Right lobe of liver (tissue), 6 donors: ENCODE results near the gene GFRA1. TPM values are rescaled to one million over a fixed set of nuclear protein-coding genes. Genes with fewer than 3 reads are reported as not detected.

Source experiments
- ATAC-seq, 4 donors: fragments of 200-7000 bp; cut with Tn5 transposase; one replicate each; pipeline ENCODE4 v1.9.1; 2020; ENCODE audit warnings: mild to moderate bottlenecking in 4 of 4, moderate library complexity in 4 of 4
- DNase-seq, 3 donors: peaks; one replicate each; pipeline ENCODE4 v3.0.0-alpha.2; 2020
- H3K27ac ChIP-seq, 3 donors: fragments of 200-600 bp; one replicate each; pipeline ENCODE4 v1.8.0; 2022
- H3K27me3 ChIP-seq, 2 donors: fragments of 200-600 bp; one replicate each; pipeline ENCODE4 v1.8.0; 2022
- H3K36me3 ChIP-seq, 4 donors: fragments of 200-600 bp; sonication (generic) in 1 of 4; one replicate each; pipeline versions ENCODE4 v1.5.1 to v1.8.0; 2017 to 2022; ENCODE audit warnings: control low read depth in 1 of 4
- H3K4me1 ChIP-seq, 4 donors: fragments of 200-600 bp; sonication (generic) in 1 of 4; one replicate each; pipeline versions ENCODE4 v1.5.1 to v1.8.0; 2017 to 2022; ENCODE audit warnings: control low read depth in 1 of 4
- H3K4me3 ChIP-seq, 3 donors: fragments of 200-600 bp; one replicate each; pipeline ENCODE4 v1.8.0; 2022
- H3K9me3 ChIP-seq, 4 donors: fragments of 200-600 bp; sonication (generic) in 1 of 4; one replicate each; pipeline versions ENCODE4 v1.5.1 to v1.8.0; 2017 to 2022; ENCODE audit warnings: control low read depth in 1 of 4
- POLR2A ChIP-seq: fragments of 450-650 bp; IDR thresholded peaks from one replicate; pipeline ENCODE4 v1.6.1; 2017; ENCODE audit warnings: antibody characterized with exemption, mild to moderate bottlenecking
- WGBS: methylation state at CpG from one replicate; pipeline ENCODE4 v1.1.6; 2018; ENCODE audit warnings: low coverage, low lambda C conversion rate; ENCODE audit not compliant: insufficient coverage; ENCODE audit errors: missing lambda C conversion rate; 5-methylcytosine and 5-hydroxymethylcytosine counted together
- intact Hi-C, 2 donors: fragments of 100-400 bp; cut with DNase I; formaldehyde crosslinking; loops; one replicate each; pipeline versions ENCODE4 v1.11.2 to v1.14.1; 2022
- total RNA-seq, 6 experiments: library from RNA; depleted of rRNA in 2 of 6; stranded (reverse); fragments of >200 nt in 2 of 6; fragmentation: NEBNext Ultra II Directional in 3 of 6; extraction: Animal tissue kit (Norgen Biotek cat#: 25700) in 3 of 6; gene quantifications; one replicate each; pipeline versions ENCODE4 v1.1.0 to v1.2.4, GENCODE V29; 2016 to 2023
- TF ChIP-seq, protein P1 (sequence below), 4 donors: fragments of 200-600 bp in 3 of 4; fragments of 450-650 bp in 1 of 4; IDR thresholded peaks; one replicate each; pipeline versions ENCODE4 v1.5.1 to v1.8.0; 2016 to 2022; ENCODE audit warnings: antibody characterized with exemption in 4 of 4, mild to moderate bottlenecking in 2 of 4
- donor health status: DM: no; HTN: yes; CAD: no.
- donor health status: DM: no; HTN: no; CAD: no.
- donor health status: DM: no; HTN: no; CAD: no.
- donor health status: DM: no; HTN: yes; CAD: no.
- donor health status: DM: no; HTN: yes; CAD: no.

Gene GFRA1
- total RNA-seq, 6 experiments from 2014 or later = 17.9 to 67.8 (median 42.8) TPM

DNA sequence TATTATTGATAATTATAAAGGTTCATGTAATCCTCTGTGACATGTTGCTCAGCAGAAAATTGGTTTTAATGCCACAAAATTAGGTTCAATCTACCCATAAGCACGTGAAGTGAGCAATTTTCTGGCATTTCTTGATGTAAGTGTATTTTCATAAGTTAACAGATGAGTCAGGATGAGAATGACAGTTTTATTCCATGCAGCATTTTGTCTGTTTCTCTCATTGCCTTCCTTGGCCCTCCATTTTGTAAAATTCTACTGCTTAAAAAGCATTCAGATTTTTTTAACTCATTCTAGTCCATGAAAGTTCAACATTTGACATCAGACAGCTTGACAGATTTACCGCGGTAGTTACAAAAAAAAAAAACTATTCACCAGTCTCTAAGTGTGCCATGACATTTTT, 4.0 kb upstream of the GFRA1 start:
- no peaks in the 10 kb centered on the region for H3K9me3 ChIP-seq
- H3K4me3 ChIP-seq = no peak overlapping the region
- TF ChIP-seq POLR2A = no peak
- TF ChIP-seq, protein P1, sequence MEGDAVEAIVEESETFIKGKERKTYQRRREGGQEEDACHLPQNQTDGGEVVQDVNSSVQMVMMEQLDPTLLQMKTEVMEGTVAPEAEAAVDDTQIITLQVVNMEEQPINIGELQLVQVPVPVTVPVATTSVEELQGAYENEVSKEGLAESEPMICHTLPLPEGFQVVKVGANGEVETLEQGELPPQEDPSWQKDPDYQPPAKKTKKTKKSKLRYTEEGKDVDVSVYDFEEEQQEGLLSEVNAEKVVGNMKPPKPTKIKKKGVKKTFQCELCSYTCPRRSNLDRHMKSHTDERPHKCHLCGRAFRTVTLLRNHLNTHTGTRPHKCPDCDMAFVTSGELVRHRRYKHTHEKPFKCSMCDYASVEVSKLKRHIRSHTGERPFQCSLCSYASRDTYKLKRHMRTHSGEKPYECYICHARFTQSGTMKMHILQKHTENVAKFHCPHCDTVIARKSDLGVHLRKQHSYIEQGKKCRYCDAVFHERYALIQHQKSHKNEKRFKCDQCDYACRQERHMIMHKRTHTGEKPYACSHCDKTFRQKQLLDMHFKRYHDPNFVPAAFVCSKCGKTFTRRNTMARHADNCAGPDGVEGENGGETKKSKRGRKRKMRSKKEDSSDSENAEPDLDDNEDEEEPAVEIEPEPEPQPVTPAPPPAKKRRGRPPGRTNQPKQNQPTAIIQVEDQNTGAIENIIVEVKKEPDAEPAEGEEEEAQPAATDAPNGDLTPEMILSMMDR (IDR thresholded peaks at IDR 0.05) = no peak
- H3K27ac ChIP-seq = no peak overlapping the region
- H3K27me3 ChIP-seq = no peaks in the 10 kb centered on the region
- DNase-seq = no peak
- intact Hi-C loops = no loop called here
- no peaks in the 10 kb centered on the region for H3K36me3 ChIP-seq
- no peak for ATAC-seq
- H3K4me1 ChIP-seq = peaks cover 0 to 6% (median 0%) of the 10 kb centered on the region in 4 donors
- WGBS = 87% methylated on average over 3 of the region's 3 CpGs

DNA sequence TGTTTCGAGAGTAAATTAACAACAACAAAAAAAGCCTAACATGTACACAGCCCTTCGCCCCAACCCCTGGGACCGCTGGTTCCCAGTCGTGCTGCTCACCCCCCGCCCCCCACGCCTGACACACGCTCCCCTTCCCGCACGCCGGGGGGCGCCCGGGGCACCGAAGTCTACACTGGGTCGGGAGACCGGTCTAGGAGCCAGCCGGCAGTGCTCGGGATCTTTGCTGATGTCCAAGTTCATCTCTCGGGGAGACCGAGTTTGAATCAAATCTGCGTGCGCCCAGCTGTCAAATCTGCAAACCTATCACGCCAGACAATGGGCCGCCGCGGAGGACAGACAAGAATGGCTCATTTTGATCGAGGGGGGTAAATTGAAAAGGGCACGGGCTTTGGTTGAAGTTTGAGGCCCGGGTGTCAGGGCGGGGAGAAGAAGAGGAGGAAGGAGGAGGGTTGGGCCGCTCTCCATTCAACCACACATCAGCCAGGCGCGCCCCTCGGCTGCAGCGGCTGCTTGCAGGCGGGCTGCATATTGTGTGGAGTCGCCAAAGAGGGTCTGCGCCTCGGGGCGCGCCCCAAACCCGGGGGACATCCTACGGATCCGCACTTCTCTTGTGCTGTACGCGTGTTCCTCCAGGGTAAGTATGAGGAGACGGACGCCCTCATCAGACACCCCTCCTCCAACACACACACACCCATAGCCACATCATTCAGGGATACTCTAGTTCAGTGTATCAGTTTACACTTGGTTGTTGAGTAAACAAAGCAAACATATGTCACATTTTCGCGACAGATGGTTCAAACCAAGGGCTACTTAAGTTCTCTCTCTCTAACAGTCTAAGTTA, 1.3 kb upstream of the GFRA1 start:
- no peaks in the 10 kb centered on the region for H3K27me3 ChIP-seq
- H3K36me3 ChIP-seq = no peaks in the 10 kb centered on the region
- ATAC-seq = peak; percentile 20 to 49 (median 40)
- H3K27ac ChIP-seq = peak overlapping the region in 2 of 3 donors; percentile 79 to 87
- H3K9me3 ChIP-seq = no peaks in the 10 kb centered on the region
- intact Hi-C loops = no loop called here
- DNase-seq = peak; percentile 45 to 62 (median 54)
- TF ChIP-seq POLR2A = no peak
- TF ChIP-seq, protein P1 (IDR thresholded peaks at IDR 0.05) = peak in 1 of 4 donors; percentile 9
- peak overlapping the region; percentile 32 to 83 (median 73) for H3K4me3 ChIP-seq
- WGBS = 4% methylated on average over 31 of the region's 49 CpGs
- H3K4me1 ChIP-seq = peaks cover 0 to 6% (median 0%) of the 10 kb centered on the region in 4 donors

DNA sequence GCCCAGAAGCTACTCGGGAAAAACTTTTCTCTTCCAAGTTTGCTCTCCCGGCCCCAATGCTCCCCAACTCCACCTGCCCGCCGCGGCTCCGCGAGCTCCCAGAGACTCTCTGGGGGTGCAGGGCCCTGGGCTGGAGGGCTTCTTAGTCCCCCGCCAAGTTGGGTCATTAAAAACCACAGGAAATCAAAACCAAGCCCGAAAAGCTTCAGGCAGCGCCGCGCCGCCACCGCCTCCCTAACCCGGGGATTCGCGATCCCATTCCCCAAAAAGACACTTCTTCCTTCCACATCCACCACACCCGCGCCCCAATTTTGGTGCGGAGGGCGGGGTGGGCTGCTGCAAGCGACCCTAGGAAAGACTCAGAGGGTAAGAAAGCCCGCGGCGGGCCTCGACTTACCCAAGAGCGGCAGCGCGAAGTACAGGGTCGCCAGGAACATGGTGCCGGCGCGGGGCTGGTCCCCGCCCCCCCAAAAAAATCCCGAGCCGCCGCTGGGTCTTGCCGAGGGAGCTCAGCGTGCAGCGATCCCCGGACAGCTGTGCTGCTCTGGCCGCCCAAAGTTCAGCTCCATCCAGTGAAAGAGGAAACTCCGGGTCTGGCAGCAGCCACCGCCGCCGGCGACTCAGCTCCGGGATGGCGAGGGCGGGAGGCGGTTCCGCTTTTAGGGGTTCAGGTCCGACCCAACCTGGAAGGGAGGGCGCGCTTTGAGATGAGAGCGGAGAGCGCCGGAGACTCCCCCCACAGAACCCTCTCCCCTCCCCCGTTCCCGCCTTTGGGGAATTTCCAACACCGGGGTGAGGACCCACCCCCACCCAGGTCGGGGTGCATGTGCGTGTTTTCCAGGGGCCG, 1.2 kb downstream of the GFRA1 start:
- Histone ChIP-seq H3K9me3 (no peaks in the 10 kb centered on the region), H3K36me3 (no peaks in the 10 kb centered on the region), H3K4me1 (peaks cover 0 to 6% (median 0%) of the 10 kb centered on the region in 4 donors), H3K27ac (peak overlapping the region; percentile 51 to 87 (median 79)), H3K4me3 (peak overlapping the region; percentile 68 to 83 (median 73)), H3K27me3 (no peaks in the 10 kb centered on the region)
- ATAC-seq = peak; percentile 55 to 72 (median 62)
- peak; percentile 64 to 74 (median 73) for DNase-seq
- intact Hi-C loops = no loop called here
- TF ChIP-seq, protein P1 (IDR thresholded peaks at IDR 0.05) = no peak
- 2% methylated on average over 27 of the region's 64 CpGs for WGBS

DNA sequence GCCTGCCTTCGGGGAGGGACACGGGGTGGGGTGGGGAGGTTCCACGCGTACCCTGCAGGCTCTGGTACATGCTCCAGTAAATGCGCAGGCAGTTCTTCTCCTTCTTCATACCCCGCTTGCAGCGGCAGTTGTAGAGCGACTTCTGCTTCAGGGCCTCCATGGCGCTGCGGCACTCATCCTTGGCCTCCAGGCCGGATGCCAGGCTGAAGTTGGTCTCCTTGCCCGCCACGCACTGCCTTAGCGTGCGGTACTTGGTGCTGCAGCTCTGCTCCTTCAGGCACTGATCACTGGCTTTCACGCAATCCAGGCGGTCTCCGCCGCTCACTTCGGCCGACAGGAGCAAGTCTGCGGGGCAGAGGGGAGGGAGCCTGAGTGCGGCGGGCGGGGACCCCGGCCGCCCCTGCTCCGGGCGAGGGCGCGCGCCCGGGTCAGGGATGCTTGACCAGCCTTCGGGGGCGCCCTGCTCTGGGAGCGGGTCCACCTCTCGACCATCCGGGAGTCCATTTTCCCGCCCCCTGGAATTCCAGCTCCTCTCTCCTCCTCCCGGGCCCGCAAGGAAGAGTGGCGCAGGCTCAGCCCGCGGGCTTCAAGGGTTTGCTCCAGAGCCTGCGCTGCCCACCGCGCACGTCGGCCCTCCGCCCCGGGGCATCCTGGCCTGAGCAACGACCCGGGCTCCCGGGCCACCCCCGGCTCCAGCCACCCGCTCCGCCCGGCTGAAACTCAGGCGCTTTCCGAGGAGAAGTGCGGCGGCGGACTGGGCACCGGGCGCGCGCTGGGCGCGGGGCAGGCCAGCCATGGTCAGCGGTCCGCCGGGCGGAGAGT, 2.0 kb downstream of the GFRA1 start:
- 60% methylated on average over 1 of the region's 73 CpGs for WGBS
- no peaks in the 10 kb centered on the region for H3K9me3 ChIP-seq
- H3K36me3 ChIP-seq = no peaks in the 10 kb centered on the region
- intact Hi-C loops = no loop called here
- H3K27ac ChIP-seq = peak overlapping the region in 2 of 3 donors; percentile 79 to 87
- no peaks in the 10 kb centered on the region for H3K27me3 ChIP-seq
- TF ChIP-seq, protein P1 (IDR thresholded peaks at IDR 0.05) = no peak
- no peak for TF ChIP-seq POLR2A
- peaks cover 0 to 6% (median 0%) of the 10 kb centered on the region in 4 donors for H3K4me1 ChIP-seq
- ATAC-seq (peak; percentile 31 to 52 (median 39)), DNase-seq (peak; percentile 39 to 60 (median 53))
- H3K4me3 ChIP-seq = peak overlapping the region; percentile 68 to 83 (median 73)
